ENCODE results near the gene KCNAB2. TPM values are rescaled to one million over a fixed set of nuclear protein-coding genes. Genes with fewer than 3 reads are reported as not detected.

KCNAB2 gene
- 50.2 TPM for polyA plus RNA-seq (2012; ENCODE audit: missing spikeins)

DNA sequence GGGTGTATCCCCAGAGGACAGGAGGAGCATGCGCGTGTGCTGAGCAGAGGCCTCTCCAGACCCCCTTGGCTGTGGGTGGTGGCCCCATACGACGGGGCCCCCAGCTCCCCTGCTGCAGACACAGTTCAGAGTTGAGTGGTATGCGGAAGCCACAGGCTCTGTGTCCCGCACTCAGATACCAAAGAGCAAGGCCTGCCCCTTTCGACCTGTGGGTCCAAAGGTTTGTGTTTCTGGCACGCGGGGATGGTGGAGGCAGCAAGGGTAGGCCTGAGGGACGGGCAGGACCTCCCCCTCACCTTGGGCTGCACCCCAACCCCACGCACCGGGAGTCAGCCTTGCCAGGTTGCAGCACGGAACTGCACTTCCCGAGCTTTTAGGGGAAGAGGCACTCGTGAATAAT lies at the start of gene KCNAB2:
KCNAB2 (plus strand) TSS at position 328 of the 400 bp plus-strand sequence. CDS start 5,649 bp downstream, outside the sequence.
- no peak for TF ChIP-seq TAF1 (IDR thresholded peaks at IDR 0.05; ENCODE audit: borderline replicate concordance, low read depth, low read length)
- TF ChIP-seq POLR2AphosphoS5 (IDR thresholded peaks at IDR 0.05; ENCODE audit: low read depth, low read length) = no peak
- no peak for TF ChIP-seq POLR2A (IDR thresholded peaks at IDR 0.05; ENCODE audit: low read depth, low read length)
- FAIRE-seq (no peak), DNase-seq (ENCODE audit: insufficient read length) (no peak)

DNA sequence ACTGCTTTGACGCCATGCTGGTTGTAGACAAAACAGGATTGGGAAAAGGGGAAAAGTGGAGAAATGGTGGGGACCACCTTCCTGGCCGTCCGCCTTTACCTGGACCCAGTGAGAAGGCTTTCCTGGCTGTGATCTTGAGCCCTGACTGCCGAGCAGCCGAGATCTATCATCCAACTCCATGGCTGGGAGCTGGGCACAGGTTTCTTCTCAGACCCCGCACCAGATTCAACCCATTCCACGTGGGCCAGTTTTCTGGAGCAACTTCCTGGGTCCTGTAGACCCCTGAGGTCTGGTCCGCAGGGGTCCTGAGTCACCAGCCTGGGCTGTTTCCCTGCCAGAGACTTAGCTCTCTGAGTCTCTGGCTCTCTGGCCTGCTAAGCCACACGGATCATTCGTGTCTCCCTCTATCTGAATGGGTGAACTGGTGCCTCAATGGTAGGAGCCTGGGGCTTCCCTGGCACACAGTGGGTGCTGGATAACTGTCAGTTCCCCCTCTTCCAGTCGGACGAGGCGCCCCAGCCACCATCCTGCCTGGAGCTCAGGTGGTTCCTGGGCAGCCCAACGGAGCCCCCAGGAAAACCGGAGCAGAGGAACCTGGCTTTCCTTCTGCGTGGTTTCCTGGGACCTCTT lies 48.9 kb upstream of the KCNAB2 start:
- TF ChIP-seq POLR2AphosphoS5 (IDR thresholded peaks at IDR 0.05; ENCODE audit: low read depth, low read length) (no peak), TAF1 (IDR thresholded peaks at IDR 0.05; ENCODE audit: borderline replicate concordance, low read depth, low read length) (no peak)
- DNase-seq (ENCODE audit: insufficient read length) = no peak
- FAIRE-seq = no peak

DNA sequence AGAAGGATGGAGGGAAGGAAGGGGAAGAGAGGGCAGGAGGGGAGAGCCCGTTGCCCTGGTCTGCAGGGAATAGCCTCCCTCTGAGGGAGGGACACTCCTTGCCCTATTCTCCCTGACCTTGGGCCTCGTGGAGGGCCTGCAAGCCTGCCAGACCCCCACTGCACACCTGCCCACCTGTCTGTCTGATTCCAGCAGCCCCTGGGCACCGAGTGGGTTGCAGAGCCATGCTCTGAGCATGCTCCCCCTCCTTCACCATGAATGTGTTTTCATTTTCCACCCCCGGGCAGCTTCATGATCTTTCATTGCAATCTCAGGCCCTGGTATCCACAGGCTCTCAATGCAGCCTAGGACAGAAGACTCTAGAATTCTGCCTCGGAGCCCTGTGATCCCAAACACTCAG lies 48.4 kb upstream of the KCNAB2 start:
- no peak for DNase-seq (ENCODE audit: insufficient read length)
- TF ChIP-seq POLR2AphosphoS5 (IDR thresholded peaks at IDR 0.05; ENCODE audit: low read depth, low read length) (no peak), TAF1 (IDR thresholded peaks at IDR 0.05; ENCODE audit: borderline replicate concordance, low read depth, low read length) (no peak), POLR2A (IDR thresholded peaks at IDR 0.05; ENCODE audit: low read depth, low read length) (no peak)
- no peak for FAIRE-seq

DNA sequence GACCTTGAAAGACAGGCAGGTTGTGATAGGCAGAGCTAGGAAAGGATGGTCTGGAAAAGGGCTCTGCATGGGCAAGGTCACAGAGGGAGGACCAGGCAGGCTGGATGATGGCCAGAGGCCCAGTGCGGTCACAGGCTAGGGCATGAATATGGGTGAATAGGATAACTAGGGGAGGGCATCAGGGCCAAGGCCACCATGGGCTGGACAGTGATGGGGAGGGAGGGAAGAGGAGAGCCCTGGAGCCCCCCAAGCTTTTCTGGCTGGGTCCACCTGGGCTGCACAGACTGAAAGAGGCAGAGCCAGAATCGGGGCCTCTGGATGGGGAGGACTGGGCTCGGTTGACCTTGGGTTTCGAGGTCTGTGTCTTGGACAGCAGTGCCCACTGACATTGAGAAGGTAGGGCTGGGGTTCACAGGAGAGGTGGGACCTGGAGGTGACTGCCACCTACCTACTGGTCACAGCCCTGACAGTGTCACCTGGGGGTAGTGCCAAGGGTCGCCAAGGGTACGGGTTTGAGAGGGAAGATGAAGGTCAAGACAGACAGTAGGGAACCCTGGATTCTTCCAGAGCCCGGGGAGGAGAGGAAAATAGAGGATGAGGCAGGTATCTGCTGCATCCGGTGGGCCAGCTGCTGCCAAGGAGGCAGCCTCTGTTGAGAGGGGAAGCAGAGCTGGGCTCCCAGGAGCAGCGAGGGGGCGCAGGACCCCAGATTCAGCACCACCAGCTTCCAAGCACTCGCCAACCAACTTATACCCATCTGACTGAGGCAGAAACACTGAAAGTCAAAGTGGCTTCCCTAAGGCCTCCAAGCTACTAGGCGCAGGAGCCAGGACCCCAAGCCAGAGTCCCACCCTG lies 47.4 kb upstream of the KCNAB2 start:
- FAIRE-seq (no peak), DNase-seq (ENCODE audit: insufficient read length) (no peak)
- TF ChIP-seq POLR2A (IDR thresholded peaks at IDR 0.05; ENCODE audit: low read depth, low read length) (no peak), POLR2AphosphoS5 (IDR thresholded peaks at IDR 0.05; ENCODE audit: low read depth, low read length) (no peak), TAF1 (IDR thresholded peaks at IDR 0.05; ENCODE audit: borderline replicate concordance, low read depth, low read length) (no peak)

DNA sequence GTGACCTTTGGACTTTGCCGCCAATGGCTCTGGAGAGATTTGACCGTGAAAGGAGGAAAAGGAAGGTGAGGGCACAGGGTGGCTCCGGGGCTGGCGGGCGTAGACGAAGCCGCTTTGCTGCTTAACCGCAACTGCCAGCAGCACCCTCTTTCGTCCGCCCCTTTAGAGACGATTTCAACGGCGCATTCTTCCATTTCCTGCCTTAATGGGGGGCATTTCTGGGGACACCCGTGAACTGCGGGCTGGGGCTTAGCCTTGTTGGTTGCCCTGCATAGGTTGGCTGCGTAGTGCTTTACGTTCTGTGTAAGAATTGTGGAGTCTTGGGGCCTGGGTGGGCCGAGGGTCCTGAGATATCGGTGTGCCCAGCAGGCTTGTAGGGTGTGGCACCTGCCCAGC lies 46.8 kb upstream of the KCNAB2 start:
- FAIRE-seq = no peak
- no peak for TF ChIP-seq TAF1 (IDR thresholded peaks at IDR 0.05; ENCODE audit: borderline replicate concordance, low read depth, low read length)
- no peak for TF ChIP-seq POLR2AphosphoS5 (IDR thresholded peaks at IDR 0.05; ENCODE audit: low read depth, low read length)
- no peak for TF ChIP-seq POLR2A (IDR thresholded peaks at IDR 0.05; ENCODE audit: low read depth, low read length)
- DNase-seq (ENCODE audit: insufficient read length) = no peak

DNA sequence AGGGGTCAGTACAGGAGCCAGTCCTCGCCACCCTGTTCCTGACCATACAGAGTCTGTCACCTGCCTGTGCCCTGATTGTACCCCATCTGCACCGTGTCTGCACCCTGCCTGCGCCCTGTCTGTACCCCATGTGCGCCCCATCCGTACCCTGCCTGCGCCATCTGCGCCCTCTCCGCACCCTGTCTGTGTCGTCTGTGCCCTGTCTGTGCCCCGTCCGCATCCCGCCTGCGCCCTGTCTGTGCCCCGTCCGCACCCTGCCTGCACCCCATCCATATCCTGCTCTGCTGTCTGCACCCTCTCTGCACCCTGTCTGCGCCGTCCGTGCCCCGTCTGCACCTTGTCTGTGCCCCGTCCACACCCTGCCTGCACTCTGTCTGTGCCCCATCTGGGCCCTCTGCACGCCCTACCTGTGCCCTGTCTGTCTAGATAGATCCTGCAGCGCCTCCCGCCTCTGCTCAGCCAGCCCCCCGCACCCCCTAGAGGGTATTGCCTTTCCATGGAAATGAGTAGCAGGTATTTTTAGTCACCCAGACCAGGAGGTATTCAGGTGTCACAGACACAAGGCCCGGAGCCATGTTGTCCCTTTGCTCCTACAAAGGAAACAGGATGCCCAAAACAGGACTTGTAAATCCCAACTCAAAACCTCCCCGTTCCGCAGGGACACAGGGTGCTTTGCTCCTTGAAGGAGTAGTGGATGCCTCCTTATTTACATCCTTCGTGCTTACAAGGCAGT lies 45.8 kb upstream of the KCNAB2 start:
- DNase-seq (ENCODE audit: insufficient read length) = no peak
- FAIRE-seq = no peak
- TF ChIP-seq POLR2AphosphoS5 (IDR thresholded peaks at IDR 0.05; ENCODE audit: low read depth, low read length) = no peak

DNA sequence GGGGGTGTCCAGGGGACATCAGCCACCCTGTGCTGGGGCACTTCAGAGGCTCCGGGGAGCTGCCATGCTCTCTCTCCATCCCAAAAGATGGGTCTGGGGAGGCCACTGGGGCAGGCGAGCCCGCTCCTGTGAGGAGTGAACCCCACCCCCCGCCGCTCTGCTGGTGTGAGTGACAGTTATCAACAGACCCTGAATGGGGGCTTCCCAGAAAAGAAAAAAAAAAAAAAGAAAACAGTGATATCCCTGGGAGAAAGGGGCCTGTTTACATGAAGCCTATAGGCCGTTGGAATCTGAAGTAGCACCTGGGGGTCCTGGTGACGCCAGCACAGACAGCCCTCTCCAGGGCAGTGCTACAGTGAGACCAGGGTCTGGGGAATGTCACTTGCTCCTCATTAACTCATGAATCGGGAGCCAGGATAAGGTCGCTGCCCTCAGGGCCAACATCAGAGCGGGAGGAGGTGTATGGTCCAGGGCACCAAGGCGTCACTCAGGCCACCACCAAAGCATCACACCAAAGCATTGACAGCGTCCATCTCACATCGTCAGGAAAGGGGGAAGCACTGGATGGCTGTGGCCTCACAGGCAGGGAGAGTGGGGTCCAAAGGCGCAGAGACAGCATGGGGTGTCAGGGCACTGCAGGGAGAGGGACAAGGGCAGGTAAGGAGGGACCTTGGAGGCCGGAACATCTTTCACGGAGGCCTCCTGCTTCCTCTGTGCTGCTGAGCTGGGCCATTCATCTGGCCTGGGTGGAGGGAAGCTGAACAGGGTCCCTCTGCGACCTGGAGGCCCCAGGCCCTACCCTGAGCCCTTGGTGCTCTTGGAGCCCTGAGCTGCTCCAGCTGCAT lies 45.0 kb upstream of the KCNAB2 start:
- TF ChIP-seq POLR2AphosphoS5 (IDR thresholded peaks at IDR 0.05; ENCODE audit: low read depth, low read length) (no peak), TAF1 (IDR thresholded peaks at IDR 0.05; ENCODE audit: borderline replicate concordance, low read depth, low read length) (no peak), POLR2A (IDR thresholded peaks at IDR 0.05; ENCODE audit: low read depth, low read length) (no peak)
- FAIRE-seq (no peak), DNase-seq (ENCODE audit: insufficient read length) (no peak)

DNA sequence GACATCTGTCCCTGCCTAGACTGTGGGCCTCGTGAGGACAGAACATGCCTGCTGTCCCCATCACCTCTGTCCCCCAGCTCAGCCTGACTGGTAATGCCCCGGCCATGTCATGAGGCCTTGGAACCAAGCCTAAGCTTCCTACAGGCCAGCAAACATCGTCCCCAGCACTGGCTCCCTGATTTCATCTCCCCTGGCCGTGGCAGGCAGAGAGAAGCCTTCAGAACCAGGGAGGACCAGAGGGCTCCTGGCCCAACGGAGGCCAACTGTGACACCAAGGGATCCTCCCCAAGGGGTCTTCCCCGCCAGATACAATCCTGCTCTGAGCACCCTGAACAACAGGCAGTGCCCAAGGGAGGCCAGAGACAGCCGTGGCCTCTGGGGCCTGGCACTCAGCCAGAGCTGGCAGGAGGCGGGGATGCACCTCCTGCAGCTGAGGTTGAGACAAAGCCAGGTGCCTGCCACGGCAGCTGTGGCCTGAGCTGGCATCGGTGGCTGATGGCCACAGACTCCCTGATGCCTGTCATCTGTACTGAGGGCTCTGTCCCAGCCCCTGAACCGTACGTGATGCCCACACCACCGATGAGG lies 43.6 kb upstream of the KCNAB2 start:
- DNase-seq (ENCODE audit: insufficient read length) (no peak), FAIRE-seq (no peak)
- TF ChIP-seq POLR2A (IDR thresholded peaks at IDR 0.05; ENCODE audit: low read depth, low read length) (no peak), TAF1 (IDR thresholded peaks at IDR 0.05; ENCODE audit: borderline replicate concordance, low read depth, low read length) (no peak), POLR2AphosphoS5 (IDR thresholded peaks at IDR 0.05; ENCODE audit: low read depth, low read length) (no peak)

DNA sequence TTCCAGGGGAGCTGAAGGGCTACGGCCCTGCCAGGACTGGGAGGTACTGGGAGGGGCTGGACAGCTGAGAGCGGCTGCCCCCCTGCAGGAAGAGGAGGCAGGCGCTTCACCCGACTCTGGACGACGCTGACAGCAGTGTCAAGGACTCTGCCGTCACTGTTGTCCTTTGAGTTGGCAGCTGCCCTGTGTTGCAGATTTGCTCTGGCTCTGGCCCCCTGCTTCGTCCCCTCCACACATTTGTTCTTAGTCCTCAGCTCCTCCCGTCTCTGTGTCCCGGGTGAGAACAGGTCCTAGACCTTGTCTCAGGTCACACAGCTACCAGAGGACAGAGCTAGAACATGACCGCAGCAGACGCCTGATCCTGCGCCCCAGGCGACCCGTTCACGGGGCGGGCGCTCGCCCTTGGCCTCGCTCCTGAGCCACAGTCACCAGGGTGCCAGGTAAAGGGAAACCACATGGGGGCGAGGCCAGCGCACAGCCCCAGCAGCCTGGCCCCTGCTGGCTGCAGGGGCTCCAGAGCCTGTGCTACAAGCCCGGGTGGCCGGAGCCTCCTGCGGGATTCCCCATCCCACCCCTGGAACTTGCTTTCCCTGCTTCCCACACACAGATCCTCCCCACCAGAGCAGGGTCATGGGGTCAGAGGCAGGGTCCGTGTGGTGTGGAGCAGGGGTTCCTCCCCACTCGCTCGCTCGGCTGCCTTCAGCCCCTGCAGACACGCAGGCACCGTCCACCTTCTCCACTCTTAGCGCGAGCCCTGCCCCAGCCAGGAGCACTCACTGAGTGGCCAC lies 42.8 kb upstream of the KCNAB2 start:
- FAIRE-seq (no peak), DNase-seq (ENCODE audit: insufficient read length) (no peak)
- TF ChIP-seq POLR2AphosphoS5 (IDR thresholded peaks at IDR 0.05; ENCODE audit: low read depth, low read length) (no peak), TAF1 (IDR thresholded peaks at IDR 0.05; ENCODE audit: borderline replicate concordance, low read depth, low read length) (no peak), POLR2A (IDR thresholded peaks at IDR 0.05; ENCODE audit: low read depth, low read length) (no peak)

All from GM12892 (cell line).